ENCODE data around the gene LILRB3. TPM values are rescaled to one million over a fixed set of nuclear protein-coding genes. Genes with fewer than 3 reads are reported as not detected.
"Not testable (repeated sequence)": the region's sequence is repeated elsewhere in the genome, so short reads cannot be mapped to it uniquely, and the experiment has no call there.

The LILRB3 gene
- total and polyA plus RNA-seq, 4 experiments from 2014 or later: 0.97 to 9.1 (median 7.3) TPM

- intact Hi-C loops (cut with micrococcal nuclease): no loop called here
- Histone ChIP-seq H3K4me3 (ENCODE audit: low read length in 2 of 2) (no peak overlapping the region), H3K27me3 (ENCODE audit: insufficient read depth, low read length) (no peaks in the 10 kb centered on the region), H3K36me3 (ENCODE audit: insufficient read depth, low read length) (no peaks in the 10 kb centered on the region), H3K27ac (ENCODE audit: low read depth, low read length) (no peak overlapping the region), H3K4me1 (ENCODE audit: insufficient read depth, low read length) (peaks cover 6% of the 10 kb centered on the region), H3K9me3 (ENCODE audit: control insufficient read depth in 1 of 2, low read length in 2 of 2) (no peaks in the 10 kb centered on the region)
- H3K36me3 Mint-ChIP-seq: no peaks in the 10 kb centered on the region
- no peak for DNase-seq
- no peaks in the 10 kb centered on the region for H3K9me3 Mint-ChIP-seq
- no peak overlapping the region for H3K27ac Mint-ChIP-seq
- peaks cover 18 to 21% of the 10 kb centered on the region in 2 donors for H3K27me3 Mint-ChIP-seq
- ChIA-PET POLR2A (ENCODE audit: partially characterized antibody) (no interaction called here), CTCF (ENCODE audit: partially characterized antibody) (no interaction called here)
- H3K4me3 Mint-ChIP-seq: no peak overlapping the region
- H3K4me1 Mint-ChIP-seq: peaks cover 0 to 7% (median 3%) of the 10 kb centered on the region in 4 donors
These were observed 6.3 kb upstream of the LILRB3 start for GRCh38 chr19:54229146-54229545.

GRCh38 chr19:54224619-54225018 is 1.8 kb upstream of the LILRB3 start:
- peak overlapping the region in 1 of 7 donors; percentile 35 for H3K27ac Mint-ChIP-seq
- H3K4me1 ChIP-seq (ENCODE audit: insufficient read depth, low read length); H3K9me3 Mint-ChIP-seq; H3K36me3 Mint-ChIP-seq; DNase-seq; H3K4me3 ChIP-seq (ENCODE audit: low read length in 2 of 2); CTCF ChIA-PET (ENCODE audit: partially characterized antibody); intact Hi-C loops (cut with micrococcal nuclease); H3K27me3 Mint-ChIP-seq; H3K4me3 Mint-ChIP-seq; H3K27me3 ChIP-seq (ENCODE audit: insufficient read depth, low read length); H3K9me3 ChIP-seq (ENCODE audit: control insufficient read depth in 1 of 2, low read length in 2 of 2); H3K36me3 ChIP-seq (ENCODE audit: insufficient read depth, low read length); POLR2A ChIA-PET (ENCODE audit: partially characterized antibody); H3K27ac ChIP-seq (ENCODE audit: low read depth, low read length): not testable (repeated sequence)
- H3K4me1 Mint-ChIP-seq: peaks cover 1 to 15% (median 5%) of the 10 kb centered on the region in 4 donors

DNA sequence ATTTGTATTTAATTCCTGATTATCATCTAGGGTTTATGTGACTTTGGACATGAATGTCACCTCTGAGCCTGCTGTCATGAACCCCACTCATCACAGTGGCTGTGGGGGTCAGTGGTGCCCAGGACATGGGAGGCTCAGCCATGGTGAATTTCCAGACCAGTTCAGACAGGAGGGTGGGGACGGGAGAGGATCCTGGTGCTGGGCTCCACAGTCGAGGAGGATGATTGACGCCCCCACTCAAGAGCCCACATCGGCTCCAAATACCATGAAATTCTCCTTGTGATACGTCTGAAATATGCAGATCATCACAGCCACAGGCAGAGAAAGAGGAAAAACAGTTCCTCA is 1.1 kb upstream of the LILRB3 start:
- H3K36me3 Mint-ChIP-seq; H3K4me1 ChIP-seq (ENCODE audit: insufficient read depth, low read length); H3K27me3 Mint-ChIP-seq; H3K36me3 ChIP-seq (ENCODE audit: insufficient read depth, low read length); POLR2A ChIA-PET (ENCODE audit: partially characterized antibody); H3K27me3 ChIP-seq (ENCODE audit: insufficient read depth, low read length); H3K9me3 Mint-ChIP-seq; H3K4me3 Mint-ChIP-seq; H3K9me3 ChIP-seq (ENCODE audit: control insufficient read depth in 1 of 2, low read length in 2 of 2); H3K4me3 ChIP-seq (ENCODE audit: low read length in 2 of 2); CTCF ChIA-PET (ENCODE audit: partially characterized antibody); DNase-seq; H3K27ac ChIP-seq (ENCODE audit: low read depth, low read length); intact Hi-C loops (cut with micrococcal nuclease): not testable (repeated sequence)
- peak overlapping the region in 2 of 7 donors; percentile 9 to 69 for H3K27ac Mint-ChIP-seq
- H3K4me1 Mint-ChIP-seq: peaks cover 1 to 15% (median 5%) of the 10 kb centered on the region in 4 donors

- intact Hi-C loops (cut with micrococcal nuclease); H3K9me3 ChIP-seq (ENCODE audit: control insufficient read depth in 1 of 2, low read length in 2 of 2): not testable (repeated sequence)
These were observed 600 bp upstream of the LILRB3 start for GRCh38 chr19:54223277-54223936.

GRCh38 chr19:54221947-54222346 is 860 bp downstream of the LILRB3 start:
- POLR2A ChIA-PET (ENCODE audit: partially characterized antibody); H3K4me3 Mint-ChIP-seq; intact Hi-C loops (cut with micrococcal nuclease); DNase-seq; H3K27ac ChIP-seq (ENCODE audit: low read depth, low read length); H3K4me3 ChIP-seq (ENCODE audit: low read length in 2 of 2); H3K36me3 Mint-ChIP-seq; H3K9me3 ChIP-seq (ENCODE audit: control insufficient read depth in 1 of 2, low read length in 2 of 2); H3K27me3 ChIP-seq (ENCODE audit: insufficient read depth, low read length); H3K4me1 ChIP-seq (ENCODE audit: insufficient read depth, low read length); H3K36me3 ChIP-seq (ENCODE audit: insufficient read depth, low read length); CTCF ChIA-PET (ENCODE audit: partially characterized antibody); H3K27me3 Mint-ChIP-seq; H3K9me3 Mint-ChIP-seq: not testable (repeated sequence)
- Mint-ChIP-seq H3K27ac (peak overlapping the region in 1 of 7 donors; percentile 44), H3K4me1 (peaks cover 1 to 15% (median 5%) of the 10 kb centered on the region in 4 donors)

More at GRCh38 chr19:54223277-54223936, 600 bp upstream of the LILRB3 start:
- DNase-seq; H3K36me3 Mint-ChIP-seq; H3K9me3 Mint-ChIP-seq; H3K4me3 ChIP-seq (ENCODE audit: low read length in 2 of 2); H3K27me3 Mint-ChIP-seq; H3K4me1 ChIP-seq (ENCODE audit: insufficient read depth, low read length); POLR2A ChIA-PET (ENCODE audit: partially characterized antibody); CTCF ChIA-PET (ENCODE audit: partially characterized antibody); H3K27ac ChIP-seq (ENCODE audit: low read depth, low read length); H3K27me3 ChIP-seq (ENCODE audit: insufficient read depth, low read length); H3K36me3 ChIP-seq (ENCODE audit: insufficient read depth, low read length): not testable (repeated sequence)
- peaks cover 1 to 15% (median 5%) of the 10 kb centered on the region in 4 donors for H3K4me1 Mint-ChIP-seq
- H3K27ac Mint-ChIP-seq: peak overlapping the region in 4 of 7 donors; percentile 53 to 69 (median 65)
- H3K4me3 Mint-ChIP-seq: peak overlapping the region in 3 of 8 donors; percentile 48 to 84 (median 66)

- H3K4me3 Mint-ChIP-seq: not testable (repeated sequence)
These were observed 3.1 kb downstream of the LILRB3 start for GRCh38 chr19:54219702-54220101.

GRCh38 chr19:54218960-54219661 is 3.7 kb downstream of the LILRB3 start:
- POLR2A ChIA-PET (ENCODE audit: partially characterized antibody): no interaction called here

More at GRCh38 chr19:54219702-54220101, 3.1 kb downstream of the LILRB3 start:
- H3K27me3 Mint-ChIP-seq; H3K4me1 ChIP-seq (ENCODE audit: insufficient read depth, low read length); H3K36me3 ChIP-seq (ENCODE audit: insufficient read depth, low read length); H3K27ac ChIP-seq (ENCODE audit: low read depth, low read length); intact Hi-C loops (cut with micrococcal nuclease); POLR2A ChIA-PET (ENCODE audit: partially characterized antibody); H3K9me3 Mint-ChIP-seq; H3K27me3 ChIP-seq (ENCODE audit: insufficient read depth, low read length); DNase-seq; H3K27ac Mint-ChIP-seq; CTCF ChIA-PET (ENCODE audit: partially characterized antibody); H3K9me3 ChIP-seq (ENCODE audit: control insufficient read depth in 1 of 2, low read length in 2 of 2); H3K4me3 ChIP-seq (ENCODE audit: low read length in 2 of 2): not testable (repeated sequence)
- Mint-ChIP-seq H3K36me3 (peaks cover 4 to 12% of the 10 kb centered on the region in 2 donors), H3K4me1 (peaks cover 1 to 15% (median 5%) of the 10 kb centered on the region in 4 donors)

More at GRCh38 chr19:54218960-54219661, 3.7 kb downstream of the LILRB3 start:
- CTCF ChIA-PET (ENCODE audit: partially characterized antibody): no interaction called here
- H3K9me3 ChIP-seq (ENCODE audit: control insufficient read depth in 1 of 2, low read length in 2 of 2): no peaks in the 10 kb centered on the region
- H3K27ac ChIP-seq (ENCODE audit: low read depth, low read length): no peak overlapping the region
- no peaks in the 10 kb centered on the region for H3K27me3 ChIP-seq (ENCODE audit: insufficient read depth, low read length)
- no peaks in the 10 kb centered on the region for H3K36me3 ChIP-seq (ENCODE audit: insufficient read depth, low read length)
- intact Hi-C loops (cut with micrococcal nuclease): no loop called here
- Mint-ChIP-seq H3K4me3 (no peak overlapping the region), H3K27ac (peak overlapping the region in 2 of 7 donors; percentile 37 to 75), H3K36me3 (peaks cover 4 to 12% of the 10 kb centered on the region in 2 donors), H3K27me3 (peaks cover 1 to 3% of the 10 kb centered on the region in 2 donors), H3K9me3 (no peaks in the 10 kb centered on the region), H3K4me1 (peaks cover 1 to 15% (median 5%) of the 10 kb centered on the region in 4 donors)
- no peak for DNase-seq
- H3K4me1 ChIP-seq (ENCODE audit: insufficient read depth, low read length): peaks cover 6% of the 10 kb centered on the region
- no peak overlapping the region for H3K4me3 ChIP-seq (ENCODE audit: low read length in 2 of 2)
